K562 (cell line): Measurements from ENCODE around the gene PLEKHM1. TPM values are rescaled to one million over a fixed set of nuclear protein-coding genes. Genes with fewer than 3 reads are reported as not detected.
A peak's percentile ranks its signal among the peaks of the same experiment; 100 is the strongest.

Source experiments
- ATAC-seq: fragments of 200-7000 bp; cut with Tn5 transposase; 3 replicates; pipeline ENCODE4 v1.9.1; 2020; ENCODE audit warnings: moderate library complexity
- BruUV-seq: library from RNA; stranded (reverse); fragments of 400-500 nt; replicated peaks from 2 replicates; lab custom pipeline; 2021; lab: Mats Ljungman, UMichigan
- CTCF ChIA-PET: fragments of 300-600 bp; formaldehyde crosslinking; extraction: SDS; loops from one replicate; lab custom pipeline; 2021; ENCODE audit warnings: low intra/inter-chr PET ratio; lab: Yijun Ruan, JAX
- POLR2A ChIA-PET: fragments of 300-600, 350-650 bp; sonication (Branson Sonifier 250); formaldehyde crosslinking; extraction: SDS; loops from one replicate; lab custom pipeline; 2021; ENCODE audit warnings: antibody characterized with exemption, inconsistent platforms; lab: Yijun Ruan, JAX
- DNase-seq, 4 experiments: peaks; one replicate each; pipeline versions ENCODE4 v3.0.0 to v3.0.0-alpha.2; 2011 to 2018; ENCODE audit warnings: low spot score in 3 of 4, mixed read lengths in 3 of 4; ENCODE audit errors: extremely low read depth in 1 of 4
- FAIRE-seq: peaks from 2 replicates; lab custom pipeline; 2011; peaks lifted over from hg19 to GRCh38; lab: Jason Lieb, UNC
- H2AFZ ChIP-seq: 2 replicates; pipeline ENCODE4 v1.6.0; 2011; ENCODE audit warnings: low read depth, low read length, control low read depth, inconsistent platforms
- H3K27ac ChIP-seq: fragments of 200-600 bp; 3 replicates; pipeline ENCODE4 v1.8.0; 2011; ENCODE audit warnings: low read depth, mild to moderate bottlenecking, control low read depth, inconsistent platforms, low read length, moderate library complexity, mixed read lengths; ENCODE audit errors: extremely low read depth
- H3K27me3 ChIP-seq, 2 experiments: fragments of 300-600 bp in 1 of 2; 2 replicates in 1 of 2; 3 replicates in 1 of 2; pipeline versions ENCODE4 v1.6.0 to v1.8.0; 2011; ENCODE audit warnings: inconsistent platforms in 2 of 2, low read length in 2 of 2, mild to moderate bottlenecking in 1 of 2, mixed read lengths in 1 of 2, moderate library complexity in 1 of 2; ENCODE audit not compliant: control insufficient read depth in 2 of 2, insufficient read depth in 2 of 2
- H3K36me3 ChIP-seq: fragments of 300-600 bp; 3 replicates; pipeline ENCODE4 v1.8.0; 2011; ENCODE audit warnings: mild to moderate bottlenecking, low read length, inconsistent platforms; ENCODE audit not compliant: control insufficient read depth, insufficient read depth
- H3K4me1 ChIP-seq, 2 experiments: fragments of 200-600 bp in 1 of 2; replicated peaks in 1 of 2; 2 replicates in 1 of 2; 3 replicates in 1 of 2; pipeline versions ENCODE4 v1.5.1 to v1.8.0; 2011; ENCODE audit warnings: inconsistent platforms in 2 of 2, low read length in 2 of 2, mild to moderate bottlenecking in 1 of 2, mixed read lengths in 1 of 2, moderate library complexity in 1 of 2; ENCODE audit not compliant: control insufficient read depth in 2 of 2, insufficient read depth in 2 of 2
- H3K4me2 ChIP-seq: 2 replicates; pipeline ENCODE4 v1.6.1; 2011; ENCODE audit warnings: low read length, control low read depth, inconsistent platforms, mixed read lengths; ENCODE audit not compliant: insufficient read depth
- H3K4me3 ChIP-seq: fragments of 200-600 bp; sonication (generic), shearing (Covaris generic); 2 replicates; pipeline ENCODE4 v1.5.1; 2016; ENCODE audit warnings: control low read depth, inconsistent platforms
- H3K79me2 ChIP-seq: fragments of 200-600 bp; 3 replicates; pipeline ENCODE4 v1.8.0; 2011; ENCODE audit warnings: low read length, inconsistent platforms; ENCODE audit not compliant: control insufficient read depth, insufficient read depth
- H3K9ac ChIP-seq, 2 experiments: 2 replicates each; pipeline versions ENCODE4 v1.6.0 to v1.6.1; 2011; ENCODE audit warnings: low read depth in 2 of 2, low read length in 2 of 2, control low read depth in 1 of 2, inconsistent platforms in 1 of 2, mild to moderate bottlenecking in 1 of 2, mixed read lengths in 1 of 2; ENCODE audit not compliant: insufficient read depth in 1 of 2
- H3K9me1 ChIP-seq: one replicate; pipeline ENCODE4 v1.6.0; 2011; ENCODE audit warnings: inconsistent platforms, mild to moderate bottlenecking, low read length, moderate library complexity; ENCODE audit not compliant: control insufficient read depth, insufficient read depth
- H3K9me3 ChIP-seq: replicated peaks from 2 replicates; pipeline ENCODE4 v1.5.1; 2011; ENCODE audit warnings: low read depth, low read length, inconsistent platforms; ENCODE audit not compliant: control insufficient read depth, insufficient read depth
- H4K20me1 ChIP-seq: replicated peaks from 2 replicates; pipeline ENCODE4 v1.6.1; 2011; ENCODE audit warnings: low read length, inconsistent platforms, mixed read lengths; ENCODE audit not compliant: control insufficient read depth, insufficient read depth
- BCOR ChIP-seq: fragments of 450-650 bp; IDR thresholded peaks from 2 replicates; pipeline ENCODE4 v1.6.1; 2016
- KDM1A ChIP-seq, 2 experiments: fragments of 450-650 bp; IDR thresholded peaks; 2 replicates each; pipeline ENCODE4 v1.6.1; 2016; ENCODE audit warnings: mild to moderate bottlenecking in 2 of 2
- RBM25 ChIP-seq: fragments of 200-400 bp; formaldehyde crosslinking; IDR thresholded peaks from 2 replicates; pipeline ENCODE4 v1.6.1; 2018; ENCODE audit warnings: low read length, low read depth, moderate library complexity; ENCODE audit not compliant: severe bottlenecking
- SMARCA5 ChIP-seq: fragments of 450-650 bp; IDR thresholded peaks from 2 replicates; pipeline ENCODE4 v1.6.1; 2016
- SNAPC5 ChIP-seq: fragments of 250-450 bp; sonication (Bioruptor Pico); IDR thresholded peaks from 2 replicates; pipeline ENCODE4 v1.8.0; 2021; ENCODE audit warnings: moderate library complexity, mild to moderate bottlenecking, inconsistent platforms
- SRSF7 ChIP-seq: fragments of 200-400 bp; formaldehyde crosslinking; optimal IDR thresholded peaks from 2 replicates; pipeline ENCODE3; 2017; ENCODE audit warnings: mild to moderate bottlenecking, low read depth, low read length
- ZNF121 ChIP-seq: sonication (generic); formaldehyde crosslinking; conservative IDR thresholded peaks from 2 replicates; pipeline ENCODE4 v1.8.0; 2022; ENCODE audit warnings: missing genetic modification reagents
- WGBS: fragments of 100-300 bp; shearing (Covaris generic); methylation state at CpG from one replicate; pipeline ENCODE4 v1.1.6; 2016; ENCODE audit warnings: low coverage, mixed read lengths; ENCODE audit not compliant: insufficient coverage; ENCODE audit errors: missing lambda C conversion rate; 5-methylcytosine and 5-hydroxymethylcytosine counted together
- in situ Hi-C: fragments of 300-500 bp; cut with MboI; formaldehyde crosslinking; loops from 4 replicates; pipeline ENCODE4 v1.15.0; 2018; ENCODE audit warnings: inconsistent platforms, mixed read lengths
- intact Hi-C: fragments of 100-400 bp; cut with micrococcal nuclease; formaldehyde crosslinking; loops from 2 replicates; pipeline ENCODE4 v1.14.2; 2022
- polyA plus RNA-seq, 8 experiments: library from polyadenylated mRNA; depleted of rRNA in 4 of 8; stranded (reverse) in 5 of 8; unstranded in 3 of 8; fragments of >200 nt; fragmentation: Nextera tagmentation in 2 of 8; fragmentation: Illumina TruSeq in 1 of 8; extraction: Ambion mirVana in 2 of 8; extraction: Trizol in 1 of 8; gene quantifications; 2 replicates each; pipeline versions ENCODE4 v1.2.1 to v1.2.3, GENCODE V29; 2011 to 2014; ENCODE audit warnings: inconsistent platforms in 1 of 8, missing spikeins in 1 of 8
- total RNA-seq, 7 experiments: library from RNA; depleted of rRNA in 6 of 7; stranded (reverse); fragments of >200 nt in 6 of 7; fragmentation: Illumina TruSeq in 2 of 7; extraction: Trizol in 2 of 7; gene quantifications; 2 replicates each; pipeline versions ENCODE4 v1.2.1 to v1.2.3, GENCODE V29; 2011 to 2021; ENCODE audit warnings: low replicate concordance in 1 of 7

PLEKHM1 gene
- total and polyA plus RNA-seq, 9 of the 15 experiments (the other 6 are each of a cell fraction or from before 2014, with no cell fraction given): 0.13 to 23.3 (median 5.7) TPM

DNA sequence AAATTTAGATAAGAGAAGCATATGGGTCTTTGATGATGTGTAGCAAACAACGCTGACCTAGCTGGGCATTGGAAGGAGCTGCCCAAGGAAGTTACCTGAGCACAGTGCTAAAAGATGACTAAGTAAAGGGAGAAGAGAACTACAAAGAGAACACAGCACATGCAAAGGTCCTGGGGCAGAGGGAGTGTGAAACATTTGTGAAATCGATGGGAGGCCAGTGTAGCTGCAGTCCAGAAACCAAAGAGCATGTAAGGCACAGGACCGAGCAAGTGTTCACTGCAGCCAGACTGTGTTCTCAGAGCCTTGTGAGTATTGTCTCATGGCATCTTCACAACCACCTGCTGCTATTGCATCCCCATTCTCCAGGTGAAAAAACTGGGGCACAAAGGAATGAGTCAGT is 102.8 kb downstream of the PLEKHM1 start:
- Histone ChIP-seq H3K4me1 (peaks cover 18 to 22% of the 10 kb centered on the region in 2 experiments), H3K9me3 (no peaks in the 10 kb centered on the region), H3K27me3 (peaks cover 0 to 11% of the 10 kb centered on the region in 2 experiments; a peak in 3 of 5 replicates), H3K4me3 (no peak overlapping the region), H3K9me1 (no peaks in the 10 kb centered on the region), H4K20me1 (no peaks in the 10 kb centered on the region; the same call in none of the 2 replicates), H3K4me2 (no peak overlapping the region), H3K27ac (no peak overlapping the region), H2AFZ (no peak overlapping the region), H3K36me3 (no peaks in the 10 kb centered on the region), H3K9ac (no peak overlapping the region), H3K79me2 (no peaks in the 10 kb centered on the region)
- in situ Hi-C loops: loop anchor here (5.0 kb wide), 2 partner anchors 110 to 170 kb away; no protein-coding TSS in a partner anchor
- intact Hi-C loops: loop anchor here (5.0 kb wide), 1 partner anchor 250 kb away; the partner anchor contains the start of gene ACBD4
- 17% methylated on average over 3 of the region's 3 CpGs for WGBS
- no peak for ATAC-seq
- DNase-seq: no peak
- no peak for FAIRE-seq
- ChIA-PET CTCF (no interaction called here), POLR2A (interaction anchor here (0.7 to 1.5 kb wide), 2 partner anchors 111 to 114 kb away, joined by 3 to 4 read pairs; no protein-coding TSS in a partner anchor)
- BruUV-seq: no TSS peak
- TF ChIP-seq SMARCA5: peak; percentile 70; the same call in 1 of the 2 replicates
- TF ChIP-seq ZNF121 (CRISPR knock-in tag): no peak
- TF ChIP-seq SRSF7: no peak
- peak; percentile 97 for TF ChIP-seq RBM25
- TF ChIP-seq SNAPC5 (CRISPR knock-in tag): no peak
- peak; percentile 53 to 55; a peak in 3 of 4 replicates for TF ChIP-seq KDM1A (IDR thresholded peaks at IDR 0.05)
- TF ChIP-seq BCOR: peak; percentile 81; the same call in 1 of the 2 replicates
